Lower lobe of right lung (tissue), 2 donors: ENCODE results near the gene MRPL33. TPM values are rescaled to one million over a fixed set of nuclear protein-coding genes. Genes with fewer than 3 reads are reported as not detected.

ENCODE experiments used
- ATAC-seq, 2 donors: fragments of 200-7000 bp; cut with Tn5 transposase; one replicate each; pipeline ENCODE4 v1.9.1; 2020 to 2022; ENCODE audit warnings: mild to moderate bottlenecking in 2 of 2, moderate library complexity in 2 of 2
- DNase-seq: peaks from one replicate; pipeline ENCODE4 v3.0.0-alpha.2; 2020
- H3K27ac ChIP-seq: fragments of 200-600 bp; one replicate; pipeline ENCODE4 v1.8.0; 2022
- H3K27me3 ChIP-seq: fragments of 200-600 bp; one replicate; pipeline ENCODE4 v1.8.0; 2022; ENCODE audit warnings: low read depth
- H3K36me3 ChIP-seq: fragments of 200-600 bp; one replicate; pipeline ENCODE4 v1.8.0; 2022; ENCODE audit warnings: mild to moderate bottlenecking
- H3K4me1 ChIP-seq: fragments of 200-600 bp; one replicate; pipeline ENCODE4 v1.8.0; 2022
- H3K4me3 ChIP-seq: fragments of 200-600 bp; one replicate; pipeline ENCODE4 v1.8.0; 2022; ENCODE audit warnings: mild to moderate bottlenecking
- H3K9me3 ChIP-seq: fragments of 200-600 bp; one replicate; pipeline ENCODE4 v1.8.0; 2022
- CTCF ChIP-seq: fragments of 200-600 bp; IDR thresholded peaks from one replicate; pipeline ENCODE4 v1.8.0; 2022; ENCODE audit warnings: antibody characterized with exemption, mild to moderate bottlenecking
- intact Hi-C: fragments of 100-400 bp; cut with DNase I; formaldehyde crosslinking; loops from one replicate; pipeline ENCODE4 v1.11.0; 2022
- total RNA-seq: library from RNA; stranded (reverse); fragmentation: NEBNext Ultra II Directional; extraction: Animal tissue kit (Norgen Biotek cat#: 25700); gene quantifications from one replicate; pipeline ENCODE4 v1.2.1, GENCODE V29; 2021
- donor health status: DM: no; HTN: yes; CAD: no; lungs with severe emphysema.

The MRPL33 gene
- total RNA-seq, 1 donor from 2014 or later: 93.3 TPM

- no peaks in the 10 kb centered on the region for H3K9me3 ChIP-seq
- H3K4me3 ChIP-seq: no peak overlapping the region
- no peak for TF ChIP-seq CTCF
- H3K27me3 ChIP-seq: no peaks in the 10 kb centered on the region
- H3K36me3 ChIP-seq: no peaks in the 10 kb centered on the region
- DNase-seq (no peak), ATAC-seq (peak in 1 of 2 donors; percentile 4)
- peaks cover 36% of the 10 kb centered on the region for H3K4me1 ChIP-seq
- H3K27ac ChIP-seq: peak overlapping the region; percentile 70
- intact Hi-C loops: no loop called here
Measured at GRCh38 chr2:27799646-27800010, 28.1 kb downstream of the MRPL33 start.

- no peaks in the 10 kb centered on the region for H3K36me3 ChIP-seq
- intact Hi-C loops: no loop called here
- H3K9me3 ChIP-seq: no peaks in the 10 kb centered on the region
- H3K27me3 ChIP-seq: no peaks in the 10 kb centered on the region
- ATAC-seq (no peak), DNase-seq (no peak)
- no peak for TF ChIP-seq CTCF
- H3K4me3 ChIP-seq: no peak overlapping the region
- H3K4me1 ChIP-seq: peaks cover 32% of the 10 kb centered on the region
- H3K27ac ChIP-seq: peak overlapping the region; percentile 70
Measured at GRCh38 chr2:27800856-27801255, 29.3 kb downstream of the MRPL33 start.

GRCh38 chr2:27802547-27802946, 31.0 kb downstream of the MRPL33 start:
- no peak for DNase-seq
- no peak for TF ChIP-seq CTCF
- Histone ChIP-seq H3K36me3 (no peaks in the 10 kb centered on the region), H3K27me3 (no peaks in the 10 kb centered on the region), H3K4me1 (peaks cover 18% of the 10 kb centered on the region), H3K9me3 (no peaks in the 10 kb centered on the region), H3K4me3 (no peak overlapping the region), H3K27ac (no peak overlapping the region)
- no peak for ATAC-seq
- intact Hi-C loops: no loop called here

GRCh38 chr2:27803046-27803445, 31.5 kb downstream of the MRPL33 start:
- intact Hi-C loops: no loop called here
- ATAC-seq (no peak), DNase-seq (no peak)
- H3K36me3 ChIP-seq: no peaks in the 10 kb centered on the region
- H3K27ac ChIP-seq: no peak overlapping the region
- no peak overlapping the region for H3K4me3 ChIP-seq
- peaks cover 16% of the 10 kb centered on the region for H3K4me1 ChIP-seq
- no peaks in the 10 kb centered on the region for H3K27me3 ChIP-seq
- no peak for TF ChIP-seq CTCF
- no peaks in the 10 kb centered on the region for H3K9me3 ChIP-seq

GRCh38 chr2:27804146-27804545, 32.6 kb downstream of the MRPL33 start:
- TF ChIP-seq CTCF: no peak
- Histone ChIP-seq H3K27ac (no peak overlapping the region), H3K36me3 (no peaks in the 10 kb centered on the region), H3K4me3 (no peak overlapping the region), H3K4me1 (peaks cover 5% of the 10 kb centered on the region), H3K9me3 (no peaks in the 10 kb centered on the region), H3K27me3 (no peaks in the 10 kb centered on the region)
- DNase-seq (no peak), ATAC-seq (no peak)
- intact Hi-C loops: no loop called here

GRCh38 chr2:27805180-27805579, 33.7 kb downstream of the MRPL33 start:
- H3K36me3 ChIP-seq: no peaks in the 10 kb centered on the region
- peaks cover 9% of the 10 kb centered on the region for H3K4me1 ChIP-seq
- intact Hi-C loops: no loop called here

More at GRCh38 chr2:27805180-27805579, 33.7 kb downstream of the MRPL33 start:
- TF ChIP-seq CTCF: no peak
- no peak overlapping the region for H3K4me3 ChIP-seq
- H3K27me3 ChIP-seq: no peaks in the 10 kb centered on the region
- DNase-seq (no peak), ATAC-seq (no peak)
- H3K27ac ChIP-seq: no peak overlapping the region
- no peaks in the 10 kb centered on the region for H3K9me3 ChIP-seq
